ENCODE results near the gene EFHD1.
"Not testable (repeated sequence)": the region's sequence is repeated elsewhere in the genome, so short reads cannot be mapped to it uniquely, and the experiment has no call there.

Gene EFHD1

GRCh38 chr2:232622563-232622962 is 10.8 kb upstream of the EFHD1 start:
- no peak for DNase-seq

DNA sequence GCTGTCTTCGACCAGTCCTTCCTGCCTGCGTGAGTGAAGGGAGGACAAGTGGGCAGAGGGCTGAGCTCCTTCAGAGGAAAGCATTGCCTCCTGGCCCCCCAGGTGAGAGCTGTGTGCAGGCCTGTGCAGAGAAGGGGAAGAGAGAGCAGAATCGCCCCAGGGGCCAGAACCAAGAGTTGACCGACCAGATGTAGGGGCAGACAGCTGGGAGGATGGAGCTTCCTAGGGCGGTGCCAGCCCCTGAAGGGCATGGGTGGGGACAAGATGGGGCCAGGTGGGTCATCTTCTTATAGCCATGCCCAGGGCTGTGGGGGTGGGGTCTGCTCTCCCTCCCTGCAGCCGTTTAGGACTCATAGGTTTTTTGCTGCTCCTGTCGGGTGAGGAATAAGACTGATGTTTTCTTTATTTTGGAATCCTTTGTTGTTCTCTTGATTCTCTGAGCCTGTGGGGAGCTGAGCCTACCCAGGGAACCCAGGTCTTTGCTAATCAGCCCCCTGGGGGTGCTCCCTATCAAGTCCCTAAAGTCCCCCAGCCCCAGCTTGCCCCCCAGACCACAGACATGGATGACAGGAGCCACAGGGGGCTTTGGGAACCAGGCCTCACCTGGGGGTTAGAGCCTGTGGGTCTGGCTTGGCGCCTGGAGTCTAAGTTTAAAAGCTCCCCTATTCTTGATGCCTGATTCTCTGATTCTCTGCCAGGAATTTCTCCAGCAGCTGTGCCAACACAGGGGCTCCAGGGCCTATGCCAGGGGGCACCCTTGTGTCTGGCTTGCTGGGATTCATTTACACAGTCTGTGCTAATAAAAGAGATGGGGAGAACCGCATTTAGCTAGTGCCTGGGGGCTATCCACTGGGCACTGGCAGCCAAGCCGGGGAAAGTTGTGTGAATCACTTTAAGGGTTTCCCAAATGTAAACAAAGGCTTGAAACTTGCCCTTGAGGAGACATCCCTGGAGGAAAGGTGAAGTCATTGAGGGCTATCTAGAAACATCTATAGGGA is 9.3 kb upstream of the EFHD1 start:
- DNase-seq, result no peak

DNA sequence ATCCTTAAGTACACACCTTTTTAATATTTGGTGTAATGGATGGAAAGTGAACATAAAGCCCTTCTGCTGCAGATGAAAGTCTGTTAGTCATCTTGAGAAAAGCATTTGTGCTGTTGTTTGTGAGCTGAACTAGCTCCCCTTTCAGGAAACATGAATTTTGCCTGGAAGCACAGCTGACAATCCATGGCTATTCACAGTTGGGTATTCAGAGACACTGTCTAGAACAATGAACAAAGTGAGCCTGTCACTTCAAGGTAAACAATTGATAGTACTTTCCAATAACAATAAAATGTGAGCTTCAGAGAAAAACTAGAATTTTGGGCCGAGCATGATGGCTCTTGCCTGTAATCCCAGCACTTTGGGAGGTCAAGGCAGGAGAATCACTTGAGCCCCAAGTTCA is 6.8 kb upstream of the EFHD1 start:
- no peak for DNase-seq

- no peak for DNase-seq
Observed at GRCh38 chr2:232628466-232629128, 4.8 kb upstream of the EFHD1 start.

- DNase-seq, result no peak
Observed at GRCh38 chr2:232629129-232629475, 4.3 kb upstream of the EFHD1 start.

DNA sequence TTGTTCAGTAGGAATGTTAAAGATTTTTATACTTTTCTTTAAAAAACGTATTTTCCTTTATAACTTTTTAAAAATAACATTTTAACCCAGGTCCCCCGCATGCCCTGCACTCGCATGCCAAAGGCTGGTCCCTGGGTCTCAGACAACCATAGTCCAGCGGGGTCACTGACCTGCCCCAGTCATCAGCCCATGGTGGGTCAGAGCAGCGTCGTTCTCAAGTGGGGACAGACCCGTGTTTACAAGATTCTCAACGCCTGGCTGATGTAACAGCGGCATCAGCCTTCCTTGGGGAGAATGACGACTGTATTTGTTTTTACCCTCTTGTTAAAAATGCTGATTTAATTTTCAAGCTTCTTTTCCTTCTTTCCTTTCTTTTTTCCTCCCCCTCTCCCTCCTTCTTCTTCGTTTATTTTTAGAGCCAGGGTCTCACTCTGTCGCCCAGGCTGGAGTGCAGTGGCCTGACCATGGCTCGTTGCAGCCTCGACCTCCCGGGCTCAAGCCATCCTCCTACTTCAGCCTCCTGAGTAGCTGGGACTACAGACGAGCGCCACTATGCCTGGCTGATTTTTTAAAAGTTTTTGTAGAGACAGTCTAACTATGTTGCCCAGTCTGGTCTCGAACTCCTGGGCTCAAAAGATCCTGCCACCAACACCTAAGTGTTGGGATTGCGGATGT is 1.0 kb upstream of the EFHD1 start:
- DNase-seq, result no peak

GRCh38 chr2:232632904-232633412 is 446 bp upstream of the EFHD1 start:
- DNase-seq, result no peak

- DNase-seq, result peak; percentile 29
Observed at GRCh38 chr2:232634206-232635150, 1.1 kb downstream of the EFHD1 start.

DNA sequence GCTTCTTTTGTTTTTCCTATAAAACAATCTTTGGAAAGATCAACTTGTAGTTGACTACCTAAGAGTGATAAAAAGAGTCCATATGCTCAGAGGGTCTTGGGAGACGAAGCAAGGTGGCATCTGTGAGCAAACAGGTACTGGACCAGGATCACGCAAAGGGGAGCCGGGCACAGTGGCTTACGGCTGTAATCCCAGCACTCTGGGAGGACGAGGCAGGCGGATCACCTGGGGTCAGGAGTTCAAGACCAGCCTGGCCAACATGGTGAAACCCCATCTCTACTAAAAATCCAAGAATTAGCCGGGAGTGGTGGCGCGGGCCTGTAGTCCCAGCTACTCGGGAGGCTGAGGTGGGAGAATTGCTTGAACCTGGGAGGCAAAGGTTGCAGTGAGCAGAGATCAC is 2.0 kb downstream of the EFHD1 start:
- DNase-seq, result not testable (repeated sequence)

GRCh38 chr2:232635820-232636219 is 2.4 kb downstream of the EFHD1 start:
- DNase-seq, result no peak

- no peak for DNase-seq
Observed at GRCh38 chr2:232636788-232637420, 3.5 kb downstream of the EFHD1 start.

GRCh38 chr2:232637866-232638583 is 4.6 kb downstream of the EFHD1 start:
- no peak for DNase-seq

DNA sequence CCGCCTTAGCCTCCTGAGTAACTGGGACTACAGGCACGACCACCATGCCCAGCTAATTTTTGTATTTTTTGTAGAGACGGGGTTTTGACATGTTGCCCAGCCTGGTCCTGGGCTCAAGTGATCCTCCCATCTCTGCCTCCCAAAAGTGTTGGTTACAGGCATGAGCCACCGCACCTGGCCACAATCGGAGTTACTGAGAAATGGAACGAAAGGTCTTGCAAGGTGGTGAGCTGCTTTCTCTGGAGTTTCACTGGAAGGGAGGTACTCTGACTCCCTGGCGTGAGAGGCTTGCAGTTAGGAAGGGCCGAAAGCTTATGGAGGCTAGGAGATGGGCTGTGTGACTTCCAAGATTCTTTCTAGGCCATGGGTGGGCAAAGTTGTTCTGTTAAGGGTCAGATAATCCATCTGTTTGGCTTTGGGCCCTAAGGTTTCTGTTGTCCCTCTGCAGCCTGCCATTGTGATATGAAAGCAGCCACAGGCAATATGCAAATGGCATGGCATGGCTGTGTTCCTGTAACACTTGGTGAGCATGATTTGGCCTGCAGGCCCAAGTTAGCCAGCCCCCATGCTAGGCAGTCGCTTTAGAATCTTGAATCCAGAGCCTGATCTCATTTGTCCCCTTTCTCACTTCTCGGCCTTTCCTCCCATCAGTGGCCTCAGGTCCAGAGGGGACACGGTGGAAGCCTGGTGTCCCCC is 7.9 kb downstream of the EFHD1 start:
- DNase-seq, result no peak

GRCh38 chr2:232643147-232643425 is 9.7 kb downstream of the EFHD1 start:
- DNase-seq, result no peak

DNA sequence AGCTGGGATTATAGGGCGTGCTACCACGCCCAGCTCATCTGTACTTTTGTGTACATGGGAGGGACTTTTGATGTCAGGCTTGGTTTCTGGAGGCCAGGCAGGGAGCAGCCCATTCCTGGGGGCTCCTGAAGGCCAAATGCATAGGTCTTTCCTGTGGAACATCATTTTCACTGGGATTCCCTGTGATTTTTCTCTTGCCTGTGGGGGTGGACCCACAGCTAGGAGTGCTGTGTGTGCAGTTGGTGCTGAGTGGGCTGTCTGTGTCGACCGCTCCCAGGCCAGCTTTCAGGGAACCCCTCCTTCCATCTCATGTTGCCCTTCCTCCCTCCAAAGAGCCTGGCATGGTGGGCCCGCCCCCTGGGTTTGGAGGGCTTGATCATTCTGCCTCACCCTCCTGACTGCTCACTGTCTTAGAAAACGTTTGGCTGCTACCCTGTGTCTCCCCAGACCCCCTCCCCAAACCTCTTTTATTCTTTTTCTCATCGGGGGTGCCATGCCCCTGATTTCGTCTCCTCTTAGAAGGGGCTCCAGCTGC is 10.5 kb downstream of the EFHD1 start:
- DNase-seq, result peak; percentile 36

DNA sequence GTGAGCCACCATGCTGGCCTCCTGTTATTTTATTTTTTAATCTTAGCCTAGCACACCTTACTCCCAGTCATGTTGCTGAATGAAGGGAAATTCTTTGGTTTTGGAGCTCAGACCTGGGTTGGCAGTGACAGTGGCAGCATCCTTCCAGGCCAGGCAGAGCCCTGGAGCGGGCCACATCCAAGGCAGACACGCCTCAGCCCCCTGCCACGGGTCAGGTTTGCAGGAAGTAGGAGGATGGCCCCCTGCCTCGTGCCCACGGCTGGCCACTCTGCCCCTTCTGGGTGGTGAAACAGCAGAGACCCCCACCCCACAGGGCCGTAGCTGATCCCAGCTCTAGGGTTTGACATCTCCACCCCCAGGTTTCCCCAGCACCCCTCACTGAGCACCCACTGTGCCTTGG is 11.7 kb downstream of the EFHD1 start:
- no peak for DNase-seq

DNA sequence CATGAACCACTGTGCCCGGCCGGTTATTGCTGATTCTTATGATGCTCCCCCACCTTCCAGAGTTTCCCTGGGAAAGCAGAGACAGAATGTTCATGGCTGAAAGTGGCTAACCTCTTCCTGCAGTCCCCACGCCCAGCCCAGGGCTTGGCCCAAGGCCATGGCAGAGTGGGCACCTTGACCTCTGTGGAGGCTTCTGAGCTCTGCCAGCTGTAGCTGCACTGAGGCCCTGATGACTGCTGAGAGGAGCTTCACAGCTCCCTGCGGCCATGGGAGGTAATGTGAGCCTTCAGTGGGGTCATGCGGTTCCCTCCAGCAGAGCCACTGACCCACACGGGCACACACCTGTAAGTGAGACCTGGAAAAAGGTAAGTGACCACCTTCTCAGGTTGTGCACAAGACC is 13.3 kb downstream of the EFHD1 start:
- no peak for DNase-seq

GRCh38 chr2:232647261-232647660 is 13.9 kb downstream of the EFHD1 start:
- no peak for DNase-seq

DNA sequence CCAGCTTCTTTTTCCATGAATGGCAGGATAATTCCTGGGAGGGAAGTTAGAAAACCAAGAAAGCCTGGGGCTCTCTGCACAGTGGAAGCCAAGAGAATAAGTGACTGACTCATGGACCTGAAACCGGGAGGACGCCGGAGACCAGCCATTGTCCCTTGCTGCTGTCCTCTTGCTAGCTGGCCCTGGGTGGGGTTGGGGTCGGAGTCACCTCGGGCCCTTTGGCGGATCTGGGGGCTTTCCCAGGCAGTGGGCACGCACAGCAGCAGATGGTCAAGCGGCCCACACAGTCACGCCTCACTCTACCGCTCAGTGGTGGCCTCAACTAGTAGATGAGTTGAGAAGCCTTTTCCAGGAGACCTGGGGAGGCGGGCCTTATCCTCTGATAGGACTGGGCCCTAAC is 15.6 kb downstream of the EFHD1 start:
- no peak for DNase-seq

GRCh38 chr2:232652505-232652851 is 19.1 kb downstream of the EFHD1 start:
- peak; percentile 12 for DNase-seq

- no peak for DNase-seq
Observed at GRCh38 chr2:232653441-232653840, 20.0 kb downstream of the EFHD1 start.
